Activated effector memory CD4-positive, alpha-beta T cell treated with Interleukin-2 at 50 U/mL for 16 hours (primary cell): ENCODE data around the gene SF3B5.
"Not testable (repeated sequence)": the region's sequence is repeated elsewhere in the genome, so short reads cannot be mapped to it uniquely, and the experiment has no call there.

Experiments used
- DNase-seq: peaks from one replicate; pipeline ENCODE4 v3.0.0-alpha.2; 2020

Gene SF3B5

DNA sequence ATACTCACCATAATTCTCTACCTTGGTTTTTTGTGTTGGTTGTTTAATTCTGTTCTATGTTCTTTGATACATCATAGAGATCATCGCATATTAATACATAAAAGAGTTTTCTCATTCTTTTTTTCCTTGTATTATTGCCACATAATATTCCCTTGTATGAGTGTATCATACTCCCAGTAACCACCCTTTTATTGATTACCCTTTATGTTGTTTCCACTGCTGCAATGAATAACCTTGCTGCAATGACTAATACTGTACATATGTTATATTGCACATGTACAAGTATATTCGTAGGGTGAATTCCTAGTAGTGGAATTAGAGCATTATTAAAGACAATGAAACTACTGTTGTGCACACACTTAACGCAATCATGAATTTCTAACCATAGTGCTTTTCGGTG lies 9.1 kb upstream of the SF3B5 start:
- DNase-seq = no peak

DNA sequence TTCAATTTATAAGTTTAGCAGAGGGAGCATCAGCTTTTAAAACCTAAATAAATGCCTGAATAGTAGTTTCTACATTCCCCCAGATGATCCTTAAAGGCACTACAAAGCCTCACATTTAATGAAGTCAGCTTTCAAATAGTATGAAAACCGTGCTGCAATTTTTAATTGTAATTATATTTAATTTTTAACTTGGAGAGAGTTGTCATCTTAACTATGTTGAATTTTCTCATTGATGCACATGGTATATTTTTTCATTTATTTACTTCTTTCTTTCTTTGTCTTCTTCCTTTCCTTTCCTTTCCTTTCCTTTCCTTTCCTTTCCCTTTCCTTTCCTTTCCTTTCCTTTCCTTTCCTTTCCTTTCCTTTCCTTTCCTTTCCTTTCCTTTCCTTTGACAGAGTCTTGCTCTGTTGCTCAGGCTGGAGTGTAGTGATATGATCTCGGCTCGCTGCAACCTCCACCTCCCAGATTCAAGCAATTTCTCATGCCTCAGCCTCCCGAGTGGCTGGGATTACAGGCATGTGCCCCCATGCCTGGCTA lies 7.7 kb upstream of the SF3B5 start:
- DNase-seq = no peak

DNA sequence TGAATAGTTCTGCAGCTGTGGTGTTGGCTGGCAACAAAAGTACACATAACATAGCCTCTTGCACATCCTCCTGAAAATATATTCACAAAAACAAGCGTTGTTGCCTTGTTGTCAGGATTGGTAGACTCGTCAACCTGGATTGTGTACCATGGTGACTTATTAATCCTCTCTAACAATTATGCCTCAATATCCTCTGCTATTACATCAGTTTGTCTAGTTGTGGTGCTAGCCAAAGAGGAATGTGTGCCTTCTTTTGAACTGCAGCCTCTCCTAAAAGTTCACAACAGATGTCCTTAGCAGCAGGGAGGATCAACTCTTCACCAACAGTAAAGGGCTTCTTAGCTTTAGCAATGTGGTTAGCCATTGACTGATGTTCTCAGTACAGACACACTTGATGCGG lies 3.6 kb upstream of the SF3B5 start:
- DNase-seq = no peak

DNA sequence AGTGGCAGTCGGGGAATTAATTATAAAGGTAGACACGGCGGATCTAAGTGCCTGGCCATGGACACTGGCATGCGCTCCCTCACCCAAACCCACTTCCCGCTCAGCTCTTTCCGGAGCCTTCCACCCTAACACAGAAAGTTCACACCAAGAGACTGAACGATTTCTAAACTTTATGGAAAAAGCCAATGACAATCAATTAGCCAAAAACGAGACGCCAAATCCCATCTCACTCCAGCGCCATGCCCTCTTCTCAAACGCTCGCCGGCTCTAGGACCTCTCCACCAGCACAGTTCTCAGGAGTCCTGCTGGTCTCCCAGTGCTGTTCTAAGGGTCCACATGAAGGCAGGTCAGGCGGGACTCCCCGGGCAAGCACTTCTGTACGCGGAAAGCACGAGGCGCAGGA lies 641 bp downstream of the SF3B5 start:
- no peak for DNase-seq

DNA sequence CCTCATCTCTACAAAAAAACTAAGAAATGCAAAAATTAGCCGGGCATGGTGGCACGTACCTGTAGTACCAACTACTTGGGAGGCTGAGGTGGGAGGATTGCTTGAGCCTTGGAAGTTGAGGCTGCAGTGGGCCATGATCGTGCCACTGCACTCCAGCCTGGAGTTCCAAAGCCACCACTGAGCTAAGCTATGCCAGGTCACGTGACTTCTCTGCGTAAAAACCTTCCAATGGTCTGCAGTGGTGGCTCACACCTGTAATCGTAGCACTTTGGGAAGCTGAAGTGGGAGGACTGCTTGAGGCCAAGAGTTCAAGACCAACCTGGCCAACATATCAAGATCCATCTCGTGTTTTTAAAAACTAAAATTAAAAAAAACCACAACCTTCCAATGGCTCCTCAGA lies 1.7 kb downstream of the SF3B5 start:
- no peak for DNase-seq

DNA sequence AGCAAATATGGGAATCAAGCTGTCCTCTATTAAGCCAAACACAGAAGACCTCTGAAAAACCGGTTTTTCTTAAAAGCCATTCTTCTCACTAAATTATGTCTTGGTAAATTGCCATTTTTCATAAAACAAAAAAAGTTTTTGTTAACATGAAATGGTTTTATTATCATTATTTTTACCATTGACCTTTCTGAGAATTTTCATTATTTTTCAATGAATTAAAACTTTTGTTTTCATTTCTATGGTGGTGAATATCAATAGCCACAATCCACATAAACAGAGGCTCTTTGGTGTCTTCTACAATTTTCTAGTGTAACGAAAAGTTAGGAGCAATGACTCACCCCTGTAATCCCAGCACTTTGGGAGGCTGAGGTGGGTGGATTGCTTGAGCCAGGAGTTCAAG lies 2.1 kb downstream of the SF3B5 start:
- DNase-seq = no peak

DNA sequence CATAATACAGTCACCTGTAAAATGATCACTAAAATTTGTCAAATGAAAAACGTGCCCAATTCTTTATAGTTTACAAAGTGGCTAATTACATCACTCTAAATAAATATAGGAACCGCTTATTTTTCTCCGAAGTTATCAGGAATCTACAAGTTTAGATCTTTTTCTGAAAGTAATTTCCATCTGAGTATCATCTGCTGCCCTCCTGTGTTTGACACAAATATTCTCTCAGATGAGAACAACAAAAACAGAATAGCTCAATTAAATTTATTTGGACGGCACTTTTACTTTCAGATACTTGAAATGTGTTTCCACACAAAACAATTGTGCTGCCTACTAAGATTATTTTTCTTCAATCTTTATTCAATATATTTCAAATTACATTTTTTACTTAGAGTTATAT lies 5.0 kb downstream of the SF3B5 start:
- no peak for DNase-seq

DNA sequence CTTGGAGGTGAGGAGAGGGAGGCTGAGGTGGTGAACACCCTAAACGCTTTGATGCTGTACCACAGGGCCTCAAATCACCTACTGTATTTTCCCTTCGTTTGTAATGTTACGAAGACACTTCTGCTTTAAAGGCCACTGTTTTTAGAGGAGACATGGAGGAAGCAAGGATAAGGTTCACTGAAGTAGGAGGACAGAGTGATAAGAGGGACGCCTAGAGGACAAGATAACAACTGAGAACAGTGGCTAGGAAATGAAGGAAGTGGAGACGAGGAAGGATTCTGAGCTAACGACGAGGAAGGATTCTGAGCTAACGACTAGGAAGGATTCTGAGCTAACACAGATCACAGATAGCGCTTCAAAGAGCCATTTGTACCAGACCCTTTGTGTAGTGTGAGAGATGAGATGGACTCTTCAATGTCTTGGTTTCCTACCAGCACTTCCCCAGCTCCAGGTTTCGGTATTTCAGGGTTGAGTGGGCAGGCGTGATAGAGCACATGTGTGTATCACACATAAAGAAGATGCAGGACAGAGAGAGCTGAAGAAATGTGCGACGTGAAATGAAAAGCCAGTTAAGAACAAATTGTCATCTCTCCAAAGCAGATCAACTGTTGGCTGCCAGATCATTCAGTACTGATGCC lies 7.5 kb downstream of the SF3B5 start:
- no peak for DNase-seq

DNA sequence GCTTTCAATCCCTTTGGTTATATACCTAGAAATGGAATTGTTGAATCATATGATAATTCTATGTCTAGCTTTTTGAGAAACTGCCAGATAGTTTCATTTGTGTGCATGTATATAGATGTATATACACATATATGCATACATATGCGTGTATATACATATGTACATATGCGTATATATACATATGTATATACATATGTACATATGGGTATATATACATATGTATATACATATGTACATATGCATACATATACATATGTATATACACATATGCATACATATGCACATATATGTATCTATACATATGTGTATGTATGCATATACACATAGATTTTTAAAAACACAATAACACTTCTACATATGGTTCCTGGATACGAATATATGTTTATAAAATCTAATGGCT lies 8.4 kb downstream of the SF3B5 start:
- no peak for DNase-seq

DNA sequence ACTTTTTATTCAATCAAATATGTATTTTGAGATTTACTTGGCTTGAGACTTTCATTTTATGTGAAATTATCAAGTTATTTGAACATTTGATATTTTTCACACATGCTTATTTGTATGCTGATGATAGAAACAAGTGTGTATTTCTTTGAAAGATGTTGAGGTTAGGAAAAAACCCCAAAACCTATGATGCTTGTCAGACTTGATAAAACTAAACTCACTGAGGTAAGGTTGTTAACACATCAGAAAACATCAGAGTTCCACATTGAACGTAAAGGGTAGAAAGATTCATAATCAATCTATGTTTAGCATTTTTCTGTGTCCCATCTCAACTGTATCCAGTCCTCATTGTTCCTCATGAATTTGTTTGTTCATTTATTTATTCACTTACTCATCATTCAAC lies 12.2 kb downstream of the SF3B5 start:
- DNase-seq = no peak

DNA sequence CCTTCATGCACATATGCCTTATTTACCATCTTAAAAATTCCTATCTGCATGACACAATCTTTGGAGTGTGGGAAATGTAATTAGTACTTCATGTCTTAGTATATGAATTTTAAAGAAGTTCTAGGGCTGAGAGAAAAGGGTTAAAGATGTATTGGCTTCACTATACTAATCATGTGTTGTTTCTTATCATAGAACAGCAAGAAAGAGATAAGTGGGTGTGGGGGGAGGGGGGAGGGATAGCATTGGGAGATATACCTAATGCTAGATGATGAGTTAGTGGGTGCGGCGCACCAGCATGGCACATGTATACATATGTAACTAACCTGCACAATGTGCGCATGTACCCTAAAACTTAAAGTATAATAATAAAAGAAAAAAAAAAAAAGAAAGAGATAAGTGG lies 13.0 kb downstream of the SF3B5 start:
- not testable (repeated sequence) for DNase-seq

DNA sequence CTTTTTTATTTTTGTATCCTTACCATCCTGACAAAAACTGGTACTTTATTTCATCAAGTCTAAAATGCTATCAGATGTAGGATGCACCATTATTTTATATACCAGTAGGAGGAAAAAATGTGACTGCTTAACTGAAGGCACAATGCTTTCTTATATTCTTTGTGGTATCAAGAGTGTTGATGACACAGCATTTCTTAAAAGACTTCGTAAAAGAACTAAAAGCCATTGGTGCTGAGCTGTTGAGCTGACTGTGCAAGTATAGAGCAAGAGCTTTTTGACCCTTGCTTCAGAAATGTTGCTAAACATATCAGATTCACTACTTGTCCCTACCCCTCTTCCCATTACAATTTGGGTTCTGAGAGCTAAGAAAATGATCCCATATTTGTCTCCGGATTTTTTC lies 17.5 kb downstream of the SF3B5 start:
- no peak for DNase-seq

DNA sequence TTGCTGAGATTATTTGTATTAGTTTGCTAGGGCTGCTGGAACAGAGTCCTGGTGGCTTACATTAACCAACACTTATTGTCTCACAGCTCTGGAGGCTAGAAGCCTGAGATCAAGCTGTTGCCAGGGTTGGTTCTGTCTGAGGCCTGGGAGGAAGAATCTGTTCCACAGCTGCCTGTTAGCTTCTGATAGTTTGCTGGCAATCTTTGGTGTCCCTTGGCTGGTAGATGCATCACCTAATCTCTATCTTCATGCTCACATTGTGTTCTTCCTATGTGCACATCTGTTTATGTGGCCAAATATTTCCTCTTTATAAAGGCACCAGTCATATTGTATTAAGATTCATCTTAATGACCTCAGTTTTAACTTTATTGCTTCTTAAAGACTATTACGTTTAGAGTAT lies 19.5 kb downstream of the SF3B5 start:
- no peak for DNase-seq

DNA sequence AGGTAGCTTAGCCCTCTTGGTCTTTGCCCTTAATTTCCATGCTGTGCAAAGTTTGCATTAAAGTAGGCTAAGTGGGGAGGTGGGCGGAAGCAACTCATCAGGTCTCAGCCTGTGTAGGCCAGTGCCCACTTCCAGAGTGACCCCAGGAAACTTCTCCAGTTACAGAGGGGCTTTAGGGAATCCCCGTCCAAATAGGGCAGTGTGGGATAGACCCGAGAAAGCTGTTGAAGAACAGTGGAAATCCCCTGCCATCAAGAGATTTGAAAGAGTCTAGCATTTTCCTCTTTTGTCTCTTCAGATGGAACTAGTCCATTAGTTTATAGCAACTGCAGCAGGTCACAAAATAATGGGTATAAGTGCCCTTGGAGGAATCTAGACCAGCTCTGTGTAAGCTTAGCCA lies 20.2 kb downstream of the SF3B5 start:
- DNase-seq = no peak

DNA sequence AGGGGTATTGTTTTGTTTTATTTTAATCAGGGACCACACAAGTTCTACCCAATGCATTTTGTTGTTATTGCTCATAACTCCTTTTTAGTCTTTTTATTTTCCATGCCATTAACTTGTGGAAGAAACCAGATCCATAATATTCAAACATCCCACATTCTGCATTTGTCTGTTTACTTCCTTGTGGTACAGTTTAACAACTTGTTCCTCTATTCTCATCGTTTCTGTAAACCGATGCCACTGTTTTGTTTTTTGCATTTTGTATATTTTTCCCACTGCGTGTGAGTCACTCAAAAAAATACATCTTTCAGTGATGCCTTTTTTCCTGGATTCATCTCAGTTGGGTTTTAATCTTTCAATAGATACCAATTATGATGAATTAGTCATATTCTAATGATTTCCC lies 22.3 kb downstream of the SF3B5 start:
- DNase-seq = no peak

DNA sequence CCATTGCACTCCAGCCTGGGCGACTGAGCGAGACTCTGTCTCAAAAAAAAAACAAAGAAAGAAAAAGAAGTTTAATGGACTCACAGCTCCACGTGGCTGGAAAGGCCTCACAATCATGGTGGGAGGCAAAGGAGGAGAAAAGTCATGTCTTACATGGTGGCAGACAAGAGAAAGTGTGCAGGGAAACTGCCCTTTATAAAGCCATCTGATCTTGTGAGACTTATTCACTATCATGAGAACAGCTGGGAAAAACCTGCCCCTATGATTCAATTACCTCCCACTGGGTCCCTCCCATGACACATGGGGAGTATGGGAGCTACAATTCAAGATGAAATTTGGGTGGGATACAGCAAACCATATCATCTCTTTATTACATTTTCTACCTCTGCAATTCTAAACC lies 25.9 kb downstream of the SF3B5 start:
- no peak for DNase-seq

DNA sequence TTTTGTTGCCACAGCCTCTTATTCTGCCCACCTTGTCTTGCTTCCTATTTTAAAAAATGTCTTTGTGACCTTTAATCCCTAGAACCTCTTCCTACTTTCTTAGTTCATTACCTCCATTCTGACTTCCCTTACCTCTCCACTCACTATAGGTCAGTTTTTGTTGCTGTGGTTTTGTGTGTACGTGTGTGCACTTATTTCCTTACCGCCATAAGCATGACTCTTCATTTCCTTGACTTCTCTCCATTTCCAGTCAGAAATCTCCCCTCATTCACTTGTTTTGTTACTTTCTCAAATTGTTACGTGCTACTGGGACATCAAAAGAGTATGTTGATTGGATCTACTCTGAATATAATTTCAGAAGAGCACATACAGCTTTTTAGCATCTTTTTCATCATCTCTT lies 26.6 kb downstream of the SF3B5 start:
- DNase-seq = no peak

DNA sequence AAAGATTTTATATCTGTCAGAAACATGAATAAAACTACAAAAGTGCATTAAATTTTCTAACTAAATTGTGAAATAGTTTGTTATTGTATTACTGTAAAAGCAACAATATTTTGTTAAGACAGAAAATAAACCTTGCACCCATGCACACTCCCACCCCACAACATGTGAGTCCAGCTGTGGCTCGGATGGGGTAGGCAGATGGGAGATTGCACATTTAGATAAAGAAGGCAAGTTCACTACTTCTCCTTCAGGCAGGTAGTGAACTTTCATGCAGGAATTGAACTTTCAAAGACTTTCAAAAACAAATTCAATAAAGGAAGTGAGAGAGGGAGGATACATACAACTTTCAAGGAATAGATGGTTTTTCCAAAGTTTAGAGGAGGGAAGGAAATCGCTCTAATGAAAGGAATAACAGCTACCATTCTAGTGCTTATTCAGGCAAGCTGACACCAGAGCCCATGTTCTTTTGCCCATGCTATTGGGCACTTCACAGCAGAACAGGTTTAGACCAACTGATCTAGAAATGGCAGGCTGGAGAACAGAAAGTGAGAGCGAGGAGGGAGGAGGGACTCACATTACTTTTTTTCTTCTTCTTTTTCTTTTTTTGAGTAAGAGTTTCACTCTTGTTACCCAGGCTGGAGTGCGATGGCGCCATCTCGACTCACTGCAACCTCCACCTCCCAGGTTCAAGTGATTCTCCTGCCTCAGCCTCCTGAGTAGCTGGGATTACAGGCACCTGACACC lies 28.5 kb downstream of the SF3B5 start:
- DNase-seq = no peak

DNA sequence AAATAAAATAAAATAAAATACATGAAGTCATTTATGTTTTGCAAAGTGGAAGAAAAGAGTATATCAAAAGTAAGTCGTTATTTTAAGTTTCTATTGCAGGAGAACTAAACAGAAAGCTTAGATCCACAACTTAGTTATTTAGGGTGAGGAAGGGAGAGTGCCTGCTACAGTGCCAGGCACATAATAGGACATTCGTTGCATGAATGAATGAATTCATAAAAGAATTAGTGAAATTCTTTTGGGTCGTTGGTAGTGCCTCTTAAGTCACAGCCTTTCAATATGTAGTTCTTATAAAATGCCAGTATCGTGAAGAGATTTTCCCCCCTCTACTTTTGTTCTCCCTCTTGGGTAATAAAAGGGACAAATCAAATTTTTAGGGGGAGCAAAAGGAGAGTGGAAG lies 29.1 kb downstream of the SF3B5 start:
- no peak for DNase-seq

DNA sequence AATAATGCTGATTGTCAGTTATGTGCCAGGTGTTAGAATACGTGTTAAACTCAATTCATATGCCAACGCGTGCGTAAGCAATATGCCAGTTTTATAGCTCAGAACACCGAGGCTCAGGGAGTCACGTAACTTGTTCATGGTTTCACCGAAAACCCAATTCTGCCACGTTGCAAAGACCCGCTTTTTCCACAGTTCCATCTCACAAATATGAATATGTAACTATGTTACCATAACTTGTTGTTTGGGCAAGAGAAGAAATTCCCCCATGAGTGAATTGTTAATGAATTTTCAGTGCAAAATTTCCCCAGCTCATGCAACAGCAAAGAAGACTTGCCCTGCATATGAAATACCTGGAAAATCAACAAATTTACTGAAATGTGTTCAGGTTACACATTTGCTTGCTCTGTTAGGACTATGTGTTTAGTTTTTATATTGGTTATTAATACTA lies 30.1 kb downstream of the SF3B5 start:
- no peak for DNase-seq

DNA sequence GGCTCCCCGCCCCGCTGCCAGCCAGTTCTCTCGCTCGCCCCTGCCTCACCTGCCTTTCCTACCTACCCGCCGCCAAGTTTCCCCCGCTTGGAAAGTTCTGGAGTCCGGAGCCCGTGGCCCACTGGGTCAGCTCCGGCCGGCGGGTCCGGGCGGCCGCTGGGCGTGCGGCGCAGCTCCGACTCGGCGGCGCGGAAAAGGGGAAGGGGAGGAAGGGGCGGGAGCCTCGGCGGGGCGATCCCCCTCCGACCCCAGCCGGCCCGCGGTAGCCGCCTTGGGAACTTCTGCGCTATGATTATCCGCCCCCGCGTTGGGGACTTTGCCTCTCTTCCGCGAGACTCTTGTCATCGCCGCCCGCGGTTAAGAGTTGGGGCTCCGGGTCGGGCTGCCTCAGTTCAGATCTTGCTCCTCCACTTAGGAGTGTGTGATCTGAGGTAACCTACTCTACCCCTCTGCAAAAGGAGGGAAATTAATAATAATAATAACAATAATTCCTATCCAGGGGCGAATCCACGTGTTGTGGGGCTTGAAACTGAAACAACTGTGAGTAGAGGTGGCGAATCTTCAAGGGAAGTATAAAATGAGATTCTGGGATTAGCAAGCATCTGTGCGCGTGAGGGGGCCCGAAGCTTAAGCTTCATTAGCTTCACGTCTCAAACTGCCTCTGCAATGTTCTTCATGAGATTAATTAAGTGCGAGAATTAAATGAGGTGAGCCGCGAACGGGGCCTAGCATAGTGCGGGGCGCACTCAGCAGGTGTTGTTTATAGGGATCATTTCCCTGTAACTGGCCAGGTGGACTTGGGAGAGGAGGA lies 30.8 kb downstream of the SF3B5 start:
- DNase-seq = peak; percentile 25

DNA sequence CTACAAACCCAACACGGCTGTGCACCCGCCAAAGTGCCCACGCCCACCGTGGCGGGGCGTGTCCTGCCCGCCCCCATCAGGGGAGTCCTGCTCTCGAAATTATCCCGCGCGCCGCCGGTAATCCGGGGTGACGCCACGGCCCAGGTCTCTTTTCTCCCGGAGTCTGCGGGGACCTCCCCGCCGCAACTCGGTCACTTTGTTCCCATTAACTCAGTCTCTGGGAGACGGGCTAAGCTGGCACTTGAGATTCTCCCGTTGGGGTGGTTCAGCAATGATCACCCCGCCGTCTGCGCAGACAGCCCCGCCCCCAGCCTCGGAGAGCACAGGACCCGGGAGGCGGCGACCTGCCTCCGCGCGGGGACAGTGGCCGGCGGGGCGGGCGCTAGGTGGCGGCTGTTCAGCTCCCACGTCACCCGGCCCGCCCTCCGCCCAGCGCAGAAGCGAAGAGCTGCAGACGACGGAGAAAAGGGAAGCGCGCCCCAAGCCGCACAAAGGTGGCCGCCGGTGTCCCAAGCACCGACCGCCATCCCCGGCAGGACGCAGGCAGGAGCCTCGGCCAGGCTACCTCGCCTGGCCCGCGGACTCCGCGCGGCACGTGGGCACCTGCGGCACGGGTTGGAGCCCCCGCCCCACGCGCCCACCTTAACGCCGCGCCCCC lies 31.5 kb downstream of the SF3B5 start:
- peak; percentile 87 for DNase-seq

DNA sequence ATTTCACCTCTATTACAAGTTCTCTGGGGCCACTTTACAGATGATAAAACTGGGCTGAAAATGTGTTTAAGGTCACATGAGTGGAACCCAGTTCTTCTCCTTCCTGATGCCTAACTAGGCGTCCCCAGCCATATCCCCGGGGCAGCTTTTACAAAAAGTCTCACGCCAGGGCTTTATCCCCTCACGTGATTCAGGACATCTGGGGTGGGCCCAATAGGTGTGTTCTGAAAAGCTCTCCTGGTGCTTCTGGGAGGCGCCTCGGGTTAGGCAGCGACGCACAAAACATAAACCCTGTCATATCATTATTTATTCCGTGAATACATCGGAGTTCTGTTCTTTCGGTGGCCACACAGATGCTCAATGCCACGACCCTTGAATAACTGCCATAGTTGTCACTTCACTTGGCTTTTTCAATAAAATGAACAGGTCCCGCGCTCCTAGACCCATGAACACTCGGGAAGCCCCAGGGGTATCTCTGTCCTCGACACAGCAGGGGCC lies 32.1 kb downstream of the SF3B5 start:
- no peak for DNase-seq
